Measurements from ENCODE around the gene TMEM86A. TPM values are rescaled to one million over a fixed set of nuclear protein-coding genes. Genes with fewer than 3 reads are reported as not detected.
"Not testable (repeated sequence)": the region's sequence is repeated elsewhere in the genome, so short reads cannot be mapped to it uniquely, and the experiment has no call there.

The TMEM86A gene
- total RNA-seq, 4 donors from 2014 or later: 17.1 to 57.0 (median 41.1) TPM

DNA sequence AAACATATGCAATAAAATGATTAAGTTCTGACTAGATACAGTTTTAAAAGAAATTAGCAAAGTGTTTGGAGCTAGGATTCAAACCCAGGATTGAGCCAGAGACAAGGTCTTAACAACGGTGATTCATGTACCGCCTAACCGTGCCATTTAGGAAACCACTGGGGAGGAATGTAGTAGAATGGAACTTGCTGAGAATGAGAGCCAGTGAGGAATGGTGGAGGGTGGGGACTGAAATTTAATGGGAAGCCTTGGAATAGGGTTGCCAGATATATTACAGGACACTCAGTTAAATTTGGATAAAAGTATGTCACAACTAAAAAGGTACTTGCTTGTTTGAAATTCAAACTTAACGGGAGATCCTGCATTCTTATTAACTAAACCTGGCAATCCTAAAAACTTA is 30.4 kb upstream of the TMEM86A start:
- Histone ChIP-seq H3K4me3 (no peak overlapping the region), H3K27me3 (no peaks in the 10 kb centered on the region), H3K27ac (no peak overlapping the region), H3K9me3 (no peaks in the 10 kb centered on the region), H3K36me3 (no peaks in the 10 kb centered on the region), H3K4me1 (peaks cover 4% of the 10 kb centered on the region)
- DNase-seq (ENCODE audit: low spot score in 2 of 2): no peak
- TF ChIP-seq POLR2A (IDR thresholded peaks at IDR 0.05): no peak
- WGBS: 57% methylated on average over 4 of the region's 4 CpGs

DNA sequence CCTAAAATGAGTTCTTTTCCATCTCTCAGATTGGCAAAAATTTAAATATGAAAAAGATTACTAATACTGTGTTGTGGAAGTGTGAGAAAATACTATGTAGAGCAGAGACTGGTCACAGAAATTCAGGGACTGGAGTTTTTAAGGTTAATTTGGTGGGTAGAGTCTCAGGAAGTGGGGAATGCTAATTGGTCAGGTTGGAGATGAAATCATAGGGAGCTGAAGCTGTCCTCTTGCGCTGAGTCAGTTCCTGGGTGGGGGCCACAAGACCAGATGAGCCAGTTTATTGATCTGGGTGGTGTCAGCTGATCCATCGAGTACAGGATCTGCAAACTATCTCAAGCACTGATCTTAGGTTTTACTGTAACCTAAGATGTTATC is 29.4 kb upstream of the TMEM86A start:
- no peaks in the 10 kb centered on the region for H3K27me3 ChIP-seq
- TF ChIP-seq POLR2AphosphoS5 (IDR thresholded peaks at IDR 0.05) (no peak), POLR2A (IDR thresholded peaks at IDR 0.05) (no peak), EP300 (IDR thresholded peaks at IDR 0.05) (no peak)
- TF ChIP-seq, protein P1, sequence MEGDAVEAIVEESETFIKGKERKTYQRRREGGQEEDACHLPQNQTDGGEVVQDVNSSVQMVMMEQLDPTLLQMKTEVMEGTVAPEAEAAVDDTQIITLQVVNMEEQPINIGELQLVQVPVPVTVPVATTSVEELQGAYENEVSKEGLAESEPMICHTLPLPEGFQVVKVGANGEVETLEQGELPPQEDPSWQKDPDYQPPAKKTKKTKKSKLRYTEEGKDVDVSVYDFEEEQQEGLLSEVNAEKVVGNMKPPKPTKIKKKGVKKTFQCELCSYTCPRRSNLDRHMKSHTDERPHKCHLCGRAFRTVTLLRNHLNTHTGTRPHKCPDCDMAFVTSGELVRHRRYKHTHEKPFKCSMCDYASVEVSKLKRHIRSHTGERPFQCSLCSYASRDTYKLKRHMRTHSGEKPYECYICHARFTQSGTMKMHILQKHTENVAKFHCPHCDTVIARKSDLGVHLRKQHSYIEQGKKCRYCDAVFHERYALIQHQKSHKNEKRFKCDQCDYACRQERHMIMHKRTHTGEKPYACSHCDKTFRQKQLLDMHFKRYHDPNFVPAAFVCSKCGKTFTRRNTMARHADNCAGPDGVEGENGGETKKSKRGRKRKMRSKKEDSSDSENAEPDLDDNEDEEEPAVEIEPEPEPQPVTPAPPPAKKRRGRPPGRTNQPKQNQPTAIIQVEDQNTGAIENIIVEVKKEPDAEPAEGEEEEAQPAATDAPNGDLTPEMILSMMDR (IDR thresholded peaks at IDR 0.05): no peak
- peaks cover 4% of the 10 kb centered on the region for H3K4me1 ChIP-seq
- no peaks in the 10 kb centered on the region for H3K36me3 ChIP-seq
- WGBS: 11% methylated on average over 2 of the region's 2 CpGs
- H3K4me3 ChIP-seq: no peak overlapping the region
- no peaks in the 10 kb centered on the region for H3K9me3 ChIP-seq
- no peak for DNase-seq (ENCODE audit: low spot score in 2 of 2)
- no peak overlapping the region for H3K27ac ChIP-seq

DNA sequence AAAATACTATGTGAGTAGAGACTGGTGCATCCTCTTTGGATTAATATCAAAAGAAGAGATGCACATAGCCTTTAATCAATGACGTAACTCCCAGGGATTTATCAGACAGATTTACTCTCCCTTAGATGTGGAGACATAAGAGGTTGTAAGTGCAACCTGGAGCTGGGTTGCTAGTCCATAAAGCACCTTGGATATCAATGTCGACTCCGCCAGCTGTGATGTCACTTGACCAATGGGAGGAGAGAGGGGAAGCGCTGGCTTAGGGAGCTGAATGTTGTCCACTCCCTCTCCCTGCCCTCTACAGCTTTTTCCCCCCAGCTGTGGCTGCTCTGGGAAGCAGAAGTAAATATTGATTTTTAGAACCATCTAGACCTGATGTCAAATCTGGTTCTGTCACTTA is 28.9 kb upstream of the TMEM86A start:
- Histone ChIP-seq H3K9me3 (no peaks in the 10 kb centered on the region), H3K4me1 (peaks cover 4% of the 10 kb centered on the region), H3K36me3 (no peaks in the 10 kb centered on the region), H3K27me3 (no peaks in the 10 kb centered on the region), H3K27ac (no peak overlapping the region), H3K4me3 (no peak overlapping the region)
- DNase-seq (ENCODE audit: low spot score in 2 of 2): no peak
- no peak for TF ChIP-seq POLR2AphosphoS5 (IDR thresholded peaks at IDR 0.05)
- TF ChIP-seq EP300 (IDR thresholded peaks at IDR 0.05): no peak
- no peak for TF ChIP-seq POLR2A (IDR thresholded peaks at IDR 0.05)
- TF ChIP-seq, protein P1 (IDR thresholded peaks at IDR 0.05): no peak
- 52% methylated on average over 4 of the region's 4 CpGs for WGBS

DNA sequence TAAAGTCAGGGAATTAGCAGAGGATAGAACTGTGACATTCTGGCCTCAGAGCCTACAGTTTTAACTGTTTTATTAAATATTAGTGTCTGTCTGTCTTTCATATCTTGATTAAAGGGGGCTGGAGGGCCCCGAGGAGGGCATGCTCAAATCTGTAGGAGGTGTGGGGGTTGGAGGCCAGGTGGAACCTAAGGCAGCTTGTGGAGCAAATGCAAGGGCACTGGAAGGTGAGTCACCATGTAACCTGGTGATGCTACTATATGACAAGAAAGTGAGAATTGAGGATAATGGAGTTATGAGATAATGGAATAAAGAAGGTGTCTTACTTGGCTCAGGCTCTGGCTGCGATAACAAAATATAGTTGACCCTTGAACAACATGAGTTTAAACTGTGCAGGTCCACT is 27.3 kb upstream of the TMEM86A start:
- H3K4me1 ChIP-seq: peaks cover 4% of the 10 kb centered on the region
- no peaks in the 10 kb centered on the region for H3K27me3 ChIP-seq
- DNase-seq (ENCODE audit: low spot score in 2 of 2): no peak
- no peaks in the 10 kb centered on the region for H3K9me3 ChIP-seq
- no peak overlapping the region for H3K27ac ChIP-seq
- H3K4me3 ChIP-seq: no peak overlapping the region
- TF ChIP-seq, protein P1 (IDR thresholded peaks at IDR 0.05): no peak
- TF ChIP-seq POLR2A (IDR thresholded peaks at IDR 0.05): no peak
- no peak for TF ChIP-seq POLR2AphosphoS5 (IDR thresholded peaks at IDR 0.05)
- TF ChIP-seq EP300 (IDR thresholded peaks at IDR 0.05): no peak
- H3K36me3 ChIP-seq: no peaks in the 10 kb centered on the region
- 86% methylated on average over 2 of the region's 2 CpGs for WGBS

DNA sequence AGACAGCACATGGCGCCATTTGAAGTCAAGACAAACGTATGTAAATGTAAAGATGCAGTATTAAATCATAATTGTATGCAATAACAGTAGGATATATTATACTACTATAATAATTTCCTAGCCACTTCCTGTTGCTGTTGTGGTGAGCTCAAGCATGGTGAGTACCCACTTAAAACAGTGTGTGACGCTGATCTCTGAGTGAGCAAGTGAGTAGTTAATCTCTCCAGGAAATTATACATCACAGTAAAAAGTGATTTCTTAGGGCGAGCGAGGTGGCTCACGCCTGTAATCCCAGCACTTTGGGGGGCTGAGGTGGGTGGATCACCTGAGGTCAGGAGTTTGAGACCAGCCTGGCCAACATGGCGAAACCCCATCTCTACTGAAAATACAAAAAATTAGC is 26.4 kb upstream of the TMEM86A start:
- DNase-seq (ENCODE audit: low spot score in 2 of 2); H3K4me3 ChIP-seq; H3K27me3 ChIP-seq; H3K4me1 ChIP-seq; H3K9me3 ChIP-seq; H3K27ac ChIP-seq; H3K36me3 ChIP-seq: not testable (repeated sequence)
- 81% methylated on average over 7 of the region's 7 CpGs for WGBS

DNA sequence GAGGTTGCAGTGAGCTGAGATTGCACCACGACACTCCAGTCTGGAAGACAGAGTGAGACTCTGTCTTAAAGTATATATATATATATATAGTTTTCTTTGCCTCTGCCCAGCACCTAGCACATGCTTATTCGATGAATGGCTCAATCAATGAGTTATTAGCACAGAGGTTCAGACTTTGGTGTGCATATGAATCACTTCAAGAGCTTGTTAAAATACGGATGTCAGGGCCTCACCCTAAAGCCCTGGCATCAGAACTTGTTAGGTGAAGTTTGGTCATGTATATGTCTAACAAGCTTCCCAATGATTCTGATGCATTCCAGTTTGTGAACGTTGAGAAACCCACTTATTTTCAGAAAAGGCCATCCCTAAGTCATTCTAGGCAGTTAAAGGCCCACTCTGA is 21.8 kb upstream of the TMEM86A start:
- Histone ChIP-seq H3K27ac (peak overlapping the region; percentile 10), H3K9me3 (no peaks in the 10 kb centered on the region), H3K27me3 (no peaks in the 10 kb centered on the region), H3K36me3 (no peaks in the 10 kb centered on the region), H3K4me1 (no peaks in the 10 kb centered on the region), H3K4me3 (no peak overlapping the region)
- 40% methylated on average over 4 of the region's 4 CpGs for WGBS
- DNase-seq (ENCODE audit: low spot score in 2 of 2): no peak
- TF ChIP-seq POLR2AphosphoS5 (IDR thresholded peaks at IDR 0.05) (no peak), EP300 (IDR thresholded peaks at IDR 0.05) (no peak), POLR2A (IDR thresholded peaks at IDR 0.05) (no peak)
- TF ChIP-seq, protein P1 (IDR thresholded peaks at IDR 0.05): no peak

Data from suprapubic skin (tissue), 4 donors.